HEK293 (cell line): Measurements from ENCODE around the gene UBE2Q2.

ENCODE experiments used
- CTCF ChIA-PET: fragments of 350-600 bp; formaldehyde crosslinking; extraction: SDS; loops from one replicate; lab custom pipeline; 2021; ENCODE audit warnings: antibody characterized with exemption; lab: Yijun Ruan, JAX
- POLR2A ChIA-PET: fragments of 300-600 bp; formaldehyde crosslinking; extraction: SDS; loops from one replicate; lab custom pipeline; 2020; ENCODE audit warnings: antibody characterized with exemption, inconsistent platforms; lab: Yijun Ruan, JAX
- H3K27ac ChIP-seq: fragments of 200-500 bp; sonication (Bioruptor generic); 2 replicates; pipeline ENCODE4 v1.5.1; 2014; ENCODE audit warnings: low read depth, low read length, control low read depth, inconsistent platforms; ENCODE audit errors: extremely low read depth
- H3K36me3 ChIP-seq, 2 experiments: fragments of 200-500 bp in 1 of 2; sonication (Bioruptor generic) in 1 of 2; 1 replicate in 1 of 2; 2 replicates in 1 of 2; pipeline ENCODE4 v1.5.1; 2014 to 2017; ENCODE audit warnings: inconsistent platforms in 2 of 2, low read length in 2 of 2; ENCODE audit not compliant: control insufficient read depth in 2 of 2, insufficient read depth in 1 of 2
- H3K4me1 ChIP-seq: fragments of 200-500 bp; sonication (Bioruptor generic); 2 replicates; pipeline ENCODE4 v1.5.1; 2014; ENCODE audit warnings: mild to moderate bottlenecking, low read length, inconsistent platforms; ENCODE audit not compliant: control insufficient read depth, insufficient read depth
- H3K4me3 ChIP-seq: 2 replicates; pipeline ENCODE4 v1.5.1; 2011; ENCODE audit warnings: low read depth, mild to moderate bottlenecking, control low read depth, low read length, moderate library complexity
- H3K9me3 ChIP-seq: fragments of 200-500 bp; sonication (Bioruptor generic); 2 replicates; pipeline ENCODE4 v1.5.1; 2014; ENCODE audit warnings: low read depth, low read length, inconsistent platforms; ENCODE audit not compliant: control insufficient read depth, insufficient read depth
- EGR2 ChIP-seq: fragments of 450-650 bp; formaldehyde crosslinking; IDR thresholded peaks from 2 replicates; pipeline ENCODE4 v1.5.1; 2016; ENCODE audit warnings: low read depth, missing biosample characterization, missing genetic modification characterization
- REST ChIP-seq: fragments of 450-650 bp; formaldehyde crosslinking; IDR thresholded peaks from 2 replicates; pipeline ENCODE4 v1.5.1; 2016; ENCODE audit warnings: missing biosample characterization, missing genetic modification characterization
- ZNF10 ChIP-seq: fragments of 450-650 bp; formaldehyde crosslinking; IDR thresholded peaks from 2 replicates; pipeline ENCODE4 v1.5.1; 2017; ENCODE audit warnings: missing biosample characterization, missing genetic modification characterization
- ZNF211 ChIP-seq: fragments of 450-650 bp; formaldehyde crosslinking; IDR thresholded peaks from 2 replicates; pipeline ENCODE4 v1.5.1; 2016; ENCODE audit warnings: low read depth, missing biosample characterization, missing genetic modification characterization
- ZNF248 ChIP-seq: fragments of 450-650 bp; formaldehyde crosslinking; IDR thresholded peaks from 2 replicates; pipeline ENCODE4 v1.5.1; 2017; ENCODE audit warnings: missing biosample characterization, missing genetic modification characterization
- ZNF26 ChIP-seq: fragments of 450-650 bp; formaldehyde crosslinking; IDR thresholded peaks from 2 replicates; pipeline ENCODE4 v1.5.1; 2016; ENCODE audit warnings: missing biosample characterization, missing genetic modification characterization
- ZNF274 ChIP-seq, 2 experiments: fragments of 200-500 bp in 1 of 2; fragments of 450-650 bp in 1 of 2; sonication (Bioruptor generic) in 1 of 2; formaldehyde crosslinking in 1 of 2; IDR thresholded peaks; 2 replicates each; pipeline versions ENCODE4 v1.5.1 to v1.6.1; 2014 to 2016; ENCODE audit warnings: borderline replicate concordance in 1 of 2, inconsistent platforms in 1 of 2, low read length in 1 of 2, missing biosample characterization in 1 of 2, missing genetic modification characterization in 1 of 2
- ZNF624 ChIP-seq: fragments of 450-650 bp; formaldehyde crosslinking; IDR thresholded peaks from 2 replicates; pipeline ENCODE4 v1.5.1; 2017; ENCODE audit warnings: missing biosample characterization, missing genetic modification characterization
- TF ChIP-seq, protein P1 (sequence below): fragments of 450-650 bp; formaldehyde crosslinking; IDR thresholded peaks from 2 replicates; pipeline ENCODE4 v1.5.1; 2016; ENCODE audit warnings: missing biosample characterization, missing genetic modification characterization, borderline replicate concordance
- TF ChIP-seq, protein P2 (sequence below): fragments of 450-650 bp; formaldehyde crosslinking; IDR thresholded peaks from 2 replicates; pipeline ENCODE4 v1.5.1; 2017; ENCODE audit warnings: missing biosample characterization, missing genetic modification characterization

The UBE2Q2 gene

GRCh38 chr15:75943246-75943645 lies 100.0 kb downstream of the UBE2Q2 start:
- POLR2A ChIA-PET, result no interaction called here
- Histone ChIP-seq H3K4me1 (no peaks in the 10 kb centered on the region), H3K4me3 (no peak overlapping the region), H3K36me3 (peaks cover 5 to 10% of the 10 kb centered on the region in 2 experiments; a peak in 1 of 3 replicates), H3K27ac (no peak overlapping the region), H3K9me3 (no peaks in the 10 kb centered on the region)
- CTCF ChIA-PET, result interaction anchor here (0.6 kb wide), 1 partner anchor 14 kb away, joined by 4 read pairs; no protein-coding TSS in a partner anchor
- TF ChIP-seq ZNF211 (tag by site-specific recombination) (no peak), ZNF10 (tag by site-specific recombination) (peak; percentile 72)

DNA sequence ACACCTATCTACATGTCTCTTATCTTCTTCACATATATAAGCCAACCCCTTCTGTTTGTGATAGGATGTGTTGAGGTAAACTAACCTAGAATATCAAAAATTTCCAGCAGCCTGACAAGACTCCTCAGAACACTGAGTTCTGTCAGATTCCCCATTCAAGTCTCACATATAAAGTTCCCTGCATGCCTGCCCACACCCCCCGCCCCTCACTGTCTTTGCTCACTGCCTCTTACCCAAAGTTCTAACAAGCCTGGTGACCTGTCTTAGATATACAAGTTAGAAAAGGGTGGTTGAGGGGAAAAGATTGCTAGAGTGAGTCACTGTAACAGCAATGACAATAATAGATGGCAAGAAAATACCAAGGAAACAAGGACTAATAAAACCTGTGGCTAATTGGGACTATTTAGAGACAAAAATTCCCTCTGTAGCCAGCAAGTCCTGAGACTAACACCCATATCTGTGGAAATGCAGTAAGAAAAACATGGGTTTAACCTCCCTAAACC lies 100.5 kb downstream of the UBE2Q2 start:
- CTCF ChIA-PET, result interaction anchor here (0.6 to 2.0 kb wide), 2 partner anchors 14 to 15 kb away, joined by 4 to 7 read pairs; no protein-coding TSS in a partner anchor

DNA sequence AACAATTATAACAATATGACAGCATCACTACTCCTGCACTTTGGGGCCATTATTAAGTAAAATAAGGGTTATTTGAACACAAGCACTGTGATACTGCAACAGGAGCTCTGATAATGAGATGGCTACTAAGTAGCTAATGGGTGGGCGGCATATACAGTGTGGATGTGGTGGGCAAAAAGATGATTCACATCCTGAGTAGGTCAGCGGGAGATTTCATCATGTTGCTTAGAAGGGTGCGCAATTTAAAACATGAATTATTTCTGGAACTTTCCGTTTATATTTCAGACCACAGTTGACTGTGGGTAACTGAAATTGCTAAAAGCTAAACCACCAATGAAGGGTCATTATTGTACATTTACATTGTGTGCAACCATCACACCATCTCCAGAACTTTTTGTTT lies 102.7 kb downstream of the UBE2Q2 start:
- CTCF ChIA-PET, result interaction anchor here (0.7 to 2.0 kb wide), 4 partner anchors 11 to 24 kb away, joined by 3 to 7 read pairs (median 4); no protein-coding TSS in a partner anchor
- TF ChIP-seq EGR2, result 0 out of 2 replicates have a peak, but pooled peaks have one; percentile 23
- TF ChIP-seq, protein P1, sequence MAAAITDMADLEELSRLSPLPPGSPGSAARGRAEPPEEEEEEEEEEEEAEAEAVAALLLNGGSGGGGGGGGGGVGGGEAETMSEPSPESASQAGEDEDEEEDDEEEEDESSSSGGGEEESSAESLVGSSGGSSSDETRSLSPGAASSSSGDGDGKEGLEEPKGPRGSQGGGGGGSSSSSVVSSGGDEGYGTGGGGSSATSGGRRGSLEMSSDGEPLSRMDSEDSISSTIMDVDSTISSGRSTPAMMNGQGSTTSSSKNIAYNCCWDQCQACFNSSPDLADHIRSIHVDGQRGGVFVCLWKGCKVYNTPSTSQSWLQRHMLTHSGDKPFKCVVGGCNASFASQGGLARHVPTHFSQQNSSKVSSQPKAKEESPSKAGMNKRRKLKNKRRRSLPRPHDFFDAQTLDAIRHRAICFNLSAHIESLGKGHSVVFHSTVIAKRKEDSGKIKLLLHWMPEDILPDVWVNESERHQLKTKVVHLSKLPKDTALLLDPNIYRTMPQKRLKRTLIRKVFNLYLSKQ (tag by site-specific recombination), result no peak
- no peaks in the 10 kb centered on the region for H3K4me1 ChIP-seq
- no peaks in the 10 kb centered on the region for H3K9me3 ChIP-seq
- H3K27ac ChIP-seq, result no peak overlapping the region
- POLR2A ChIA-PET, result no interaction called here
- H3K36me3 ChIP-seq, result no peaks in the 10 kb centered on the region
- H3K4me3 ChIP-seq, result no peak overlapping the region

More for the DNA sequence above, 100.5 kb downstream of the UBE2Q2 start:
- Histone ChIP-seq H3K9me3 (no peaks in the 10 kb centered on the region), H3K36me3 (peaks cover 4 to 5% of the 10 kb centered on the region in 2 experiments; a peak in 1 of 3 replicates), H3K4me3 (no peak overlapping the region), H3K4me1 (no peaks in the 10 kb centered on the region), H3K27ac (no peak overlapping the region)
- POLR2A ChIA-PET, result no interaction called here
- TF ChIP-seq, protein P2, sequence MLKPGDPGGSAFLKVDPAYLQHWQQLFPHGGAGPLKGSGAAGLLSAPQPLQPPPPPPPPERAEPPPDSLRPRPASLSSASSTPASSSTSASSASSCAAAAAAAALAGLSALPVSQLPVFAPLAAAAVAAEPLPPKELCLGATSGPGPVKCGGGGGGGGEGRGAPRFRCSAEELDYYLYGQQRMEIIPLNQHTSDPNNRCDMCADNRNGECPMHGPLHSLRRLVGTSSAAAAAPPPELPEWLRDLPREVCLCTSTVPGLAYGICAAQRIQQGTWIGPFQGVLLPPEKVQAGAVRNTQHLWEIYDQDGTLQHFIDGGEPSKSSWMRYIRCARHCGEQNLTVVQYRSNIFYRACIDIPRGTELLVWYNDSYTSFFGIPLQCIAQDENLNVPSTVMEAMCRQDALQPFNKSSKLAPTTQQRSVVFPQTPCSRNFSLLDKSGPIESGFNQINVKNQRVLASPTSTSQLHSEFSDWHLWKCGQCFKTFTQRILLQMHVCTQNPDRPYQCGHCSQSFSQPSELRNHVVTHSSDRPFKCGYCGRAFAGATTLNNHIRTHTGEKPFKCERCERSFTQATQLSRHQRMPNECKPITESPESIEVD, result no peak
- TF ChIP-seq ZNF248 (tag by site-specific recombination), result no peak
- no peak for TF ChIP-seq ZNF26 (tag by site-specific recombination)

GRCh38 chr15:75947092-75947491 lies 103.8 kb downstream of the UBE2Q2 start:
- Histone ChIP-seq H3K36me3 (no peaks in the 10 kb centered on the region), H3K9me3 (no peaks in the 10 kb centered on the region), H3K4me3 (no peak overlapping the region), H3K27ac (no peak overlapping the region), H3K4me1 (no peaks in the 10 kb centered on the region)
- ChIA-PET CTCF (interaction anchor here (0.6 to 1.3 kb wide), 2 partner anchors 18 to 24 kb away, joined by 3 read pairs; no protein-coding TSS in a partner anchor), POLR2A (no interaction called here)
- no peak for TF ChIP-seq ZNF274 (IDR thresholded peaks at IDR 0.05; ENCODE audit: low read length)
- no peak for TF ChIP-seq ZNF274 (tag by site-specific recombination; IDR thresholded peaks at IDR 0.05; ENCODE audit: borderline replicate concordance)
- TF ChIP-seq ZNF624 (tag by site-specific recombination), result no peak
- no peak for TF ChIP-seq REST (tag by site-specific recombination)
